ES-I3 (cell line): ENCODE data around the gene D2HGDH.

ENCODE experiments used
- H3K36me3 ChIP-seq: 2 replicates; pipeline ENCODE4 v1.6.1; 2013; ENCODE audit warnings: mild to moderate bottlenecking, low read length, control low read depth, moderate library complexity; ENCODE audit not compliant: insufficient read depth
- H3K4me1 ChIP-seq: 2 replicates; pipeline ENCODE4 v1.6.1; 2013; ENCODE audit warnings: mild to moderate bottlenecking, control low read depth, low read length; ENCODE audit not compliant: insufficient read depth
- H3K9ac ChIP-seq: 2 replicates; pipeline ENCODE4 v1.6.1; 2013; ENCODE audit warnings: low read depth, mild to moderate bottlenecking, low read length, moderate library complexity
- H3K9me3 ChIP-seq: 2 replicates; pipeline ENCODE4 v1.6.1; 2013; ENCODE audit warnings: mild to moderate bottlenecking, low read length, moderate library complexity; ENCODE audit not compliant: control insufficient read depth, insufficient read depth

Gene D2HGDH

DNA sequence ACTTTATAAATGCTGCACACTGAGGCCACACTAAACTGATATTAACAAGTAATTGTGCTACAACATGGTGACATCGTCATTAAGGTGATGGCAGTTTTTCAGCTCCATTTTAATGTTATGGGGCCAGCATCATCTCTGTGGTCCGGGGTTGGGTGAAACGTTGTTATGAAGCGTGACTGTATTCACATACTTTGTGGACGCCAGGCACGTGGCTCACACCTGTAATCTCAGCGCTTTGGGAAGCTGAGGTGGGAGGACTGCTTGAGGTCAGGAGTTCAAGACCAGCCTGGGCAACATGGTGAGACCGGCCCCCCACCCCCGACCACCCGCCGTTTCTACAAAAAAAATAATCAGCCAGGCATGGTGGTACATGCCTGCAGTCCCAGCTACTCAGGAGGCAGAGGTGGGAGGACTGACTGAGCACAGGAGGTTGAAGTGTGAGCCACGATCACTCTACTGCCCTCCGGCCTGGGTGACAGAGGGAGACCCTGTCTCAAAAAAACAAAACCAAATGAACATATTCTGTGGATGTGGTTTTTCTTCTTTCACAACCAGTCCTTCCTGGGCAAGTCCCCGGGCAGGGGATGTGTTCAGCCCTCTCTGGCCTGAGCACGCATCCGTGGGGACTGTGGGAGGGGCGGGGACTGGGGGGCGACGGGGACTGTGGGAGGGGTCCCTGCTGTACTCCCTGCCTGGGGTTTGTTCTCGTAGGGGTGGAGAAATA lies 29.3 kb downstream of the D2HGDH start:
- Histone ChIP-seq H3K9ac (no peak overlapping the region), H3K9me3 (0 out of 2 replicates have a peak, but pooled peaks cover 3% of the 10 kb centered on the region), H3K4me1 (no peaks in the 10 kb centered on the region), H3K36me3 (no peaks in the 10 kb centered on the region)

DNA sequence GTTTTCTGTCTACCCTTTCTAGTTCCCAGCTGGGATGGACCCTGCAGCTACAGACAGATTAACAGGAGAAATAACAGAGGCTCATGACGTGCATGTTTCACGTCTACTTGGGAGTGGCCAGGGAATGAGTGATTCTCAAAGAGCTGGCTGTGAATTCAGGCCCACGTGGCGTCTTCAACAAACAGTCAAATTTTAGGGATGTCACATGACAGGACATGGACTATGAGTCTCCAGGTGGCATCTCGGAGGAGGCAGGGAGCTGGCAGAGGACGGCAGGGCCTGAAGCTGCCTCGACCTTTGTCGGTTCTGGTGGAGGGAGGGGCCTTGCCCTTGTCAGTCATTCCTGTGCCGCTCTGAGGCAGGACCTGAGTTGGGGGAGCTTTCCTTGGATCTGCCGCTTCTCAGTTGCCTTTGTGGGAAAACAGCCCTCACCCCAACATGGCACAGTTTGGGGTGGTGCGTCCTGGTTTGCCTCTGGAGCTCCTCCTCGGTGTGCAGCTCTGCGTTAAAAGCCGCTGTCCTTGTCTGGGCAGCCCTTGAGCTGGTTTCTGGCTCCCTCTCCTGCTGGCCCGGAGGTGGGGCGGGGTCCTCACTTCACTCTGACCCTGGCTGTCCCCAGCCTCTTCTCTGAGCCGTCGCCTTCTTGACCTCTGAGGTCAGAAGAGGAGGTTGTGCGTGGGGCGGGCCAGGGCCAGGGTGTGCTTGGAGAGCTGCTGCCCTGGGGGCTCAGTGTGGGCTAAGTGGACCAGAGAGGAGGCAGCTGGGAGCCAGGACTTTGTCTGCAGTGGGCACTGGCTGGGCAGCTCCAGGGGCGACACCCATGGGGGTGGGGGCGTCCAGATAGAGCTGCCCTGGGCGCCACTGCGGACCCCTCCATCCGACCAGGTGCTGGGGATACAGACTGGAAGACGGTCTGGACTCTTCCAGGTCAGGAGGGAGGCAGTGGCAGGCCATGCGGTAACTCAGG lies 30.1 kb downstream of the D2HGDH start:
- Histone ChIP-seq H3K4me1 (no peaks in the 10 kb centered on the region), H3K9me3 (0 out of 2 replicates have a peak, but pooled peaks cover 3% of the 10 kb centered on the region), H3K9ac (no peak overlapping the region), H3K36me3 (no peaks in the 10 kb centered on the region)

- peaks cover 11% of the 10 kb centered on the region; the same call in 1 of the 2 replicates for H3K4me1 ChIP-seq
- H3K36me3 ChIP-seq, result no peaks in the 10 kb centered on the region
- H3K9ac ChIP-seq, result no peak overlapping the region
- no peaks in the 10 kb centered on the region for H3K9me3 ChIP-seq
Measured at GRCh38 chr2:241767464-241768250, 33.2 kb downstream of the D2HGDH start.

GRCh38 chr2:241768251-241768711 lies 33.9 kb downstream of the D2HGDH start:
- Histone ChIP-seq H3K9me3 (no peaks in the 10 kb centered on the region), H3K36me3 (no peaks in the 10 kb centered on the region), H3K9ac (no peak overlapping the region), H3K4me1 (peaks cover 11% of the 10 kb centered on the region; the same call in 1 of the 2 replicates)

DNA sequence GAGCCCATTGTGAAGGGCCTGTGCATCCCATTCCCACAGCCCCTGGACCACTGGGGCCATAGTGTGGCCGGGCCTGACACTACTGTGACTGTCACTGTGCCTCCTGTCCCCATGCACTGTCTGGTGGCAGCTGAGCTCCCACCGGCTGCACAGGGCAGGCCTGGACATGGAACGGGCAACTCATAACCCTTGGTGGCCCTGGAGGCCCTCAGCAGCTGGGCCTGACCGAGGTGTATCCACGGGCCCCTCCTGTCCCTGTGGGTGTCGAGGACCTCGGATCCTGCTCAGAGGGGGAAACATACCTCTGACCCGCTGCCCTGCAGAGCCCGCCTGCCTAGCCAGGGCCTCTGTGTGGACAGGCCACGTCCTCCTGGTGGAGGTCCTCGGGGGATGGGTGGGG lies 34.4 kb downstream of the D2HGDH start:
- H3K36me3 ChIP-seq, result no peaks in the 10 kb centered on the region
- H3K4me1 ChIP-seq, result peaks cover 11% of the 10 kb centered on the region; the same call in 1 of the 2 replicates
- H3K9ac ChIP-seq, result no peak overlapping the region
- no peaks in the 10 kb centered on the region for H3K9me3 ChIP-seq

- Histone ChIP-seq H3K9me3 (no peaks in the 10 kb centered on the region), H3K9ac (no peak overlapping the region), H3K4me1 (peaks cover 11% of the 10 kb centered on the region; the same call in 1 of the 2 replicates), H3K36me3 (no peaks in the 10 kb centered on the region)
Measured at GRCh38 chr2:241769819-241770184, 35.4 kb downstream of the D2HGDH start.

- Histone ChIP-seq H3K4me1 (peaks cover 11% of the 10 kb centered on the region; the same call in 1 of the 2 replicates), H3K9me3 (no peaks in the 10 kb centered on the region), H3K9ac (no peak overlapping the region), H3K36me3 (no peaks in the 10 kb centered on the region)
Measured at GRCh38 chr2:241770185-241770935, 35.9 kb downstream of the D2HGDH start.

DNA sequence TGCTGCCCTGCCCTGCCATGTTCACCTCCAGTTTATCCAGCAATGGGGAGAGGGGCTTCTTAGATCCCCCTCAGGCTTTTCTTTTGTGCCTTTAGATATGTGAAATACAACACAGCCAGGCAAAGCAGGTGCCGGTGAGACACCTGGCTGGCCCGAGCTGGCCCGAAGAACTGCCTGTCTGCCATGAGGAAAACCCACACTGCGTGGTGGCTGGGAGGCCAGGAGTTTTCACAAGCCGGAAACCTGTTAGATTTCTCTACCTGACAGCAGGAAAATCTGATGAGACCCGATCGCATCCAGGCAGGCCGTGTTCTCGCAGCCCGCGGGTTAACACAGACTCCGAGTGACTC lies 36.5 kb downstream of the D2HGDH start:
- Histone ChIP-seq H3K4me1 (peaks cover 11% of the 10 kb centered on the region; the same call in 1 of the 2 replicates), H3K9ac (no peak overlapping the region)

DNA sequence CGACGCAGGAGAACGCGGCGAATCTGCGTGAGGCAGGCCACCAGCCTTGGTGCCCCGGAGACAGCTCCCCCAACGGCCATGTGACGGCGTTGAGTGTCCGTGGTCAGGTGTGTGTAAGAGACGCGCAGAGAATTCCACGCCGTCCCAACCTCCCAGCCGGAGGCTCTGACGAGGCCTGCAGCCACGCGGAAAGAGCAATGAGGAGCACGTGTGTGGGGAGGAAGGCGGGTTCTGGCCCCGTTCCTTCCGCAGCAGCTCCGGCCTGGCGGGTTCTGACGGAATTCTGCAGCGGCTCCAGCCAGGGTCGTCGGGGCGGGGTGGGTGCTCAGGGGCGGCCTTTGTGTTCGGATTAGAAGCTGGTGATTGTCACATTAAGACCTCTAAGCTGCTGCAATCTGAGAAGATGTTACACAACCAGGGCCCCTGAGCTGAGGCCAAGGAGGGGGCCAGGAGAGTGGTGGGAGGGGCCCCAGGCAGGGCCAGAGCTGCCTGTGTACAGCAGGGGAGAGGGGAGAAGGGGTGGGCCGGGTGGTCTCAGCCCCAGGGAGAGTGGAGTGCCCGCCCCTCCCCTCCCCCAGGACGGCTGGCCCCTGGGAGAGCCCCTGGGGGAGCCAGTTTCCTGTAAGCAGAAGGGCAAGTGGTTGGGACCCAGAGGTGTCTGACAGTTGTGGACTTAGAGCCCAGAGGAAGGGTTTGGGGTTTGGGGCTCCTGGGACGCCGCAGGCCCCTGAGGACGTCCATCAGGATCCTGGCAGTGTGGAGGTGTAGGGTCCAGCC lies 37.0 kb downstream of the D2HGDH start:
- Histone ChIP-seq H3K9me3 (no peaks in the 10 kb centered on the region), H3K4me1 (peaks cover 15% of the 10 kb centered on the region; the same call in 1 of the 2 replicates), H3K9ac (no peak overlapping the region), H3K36me3 (no peaks in the 10 kb centered on the region)

More for the DNA sequence above, 36.5 kb downstream of the D2HGDH start:
- H3K9me3 ChIP-seq, result no peaks in the 10 kb centered on the region
- no peaks in the 10 kb centered on the region for H3K36me3 ChIP-seq

DNA sequence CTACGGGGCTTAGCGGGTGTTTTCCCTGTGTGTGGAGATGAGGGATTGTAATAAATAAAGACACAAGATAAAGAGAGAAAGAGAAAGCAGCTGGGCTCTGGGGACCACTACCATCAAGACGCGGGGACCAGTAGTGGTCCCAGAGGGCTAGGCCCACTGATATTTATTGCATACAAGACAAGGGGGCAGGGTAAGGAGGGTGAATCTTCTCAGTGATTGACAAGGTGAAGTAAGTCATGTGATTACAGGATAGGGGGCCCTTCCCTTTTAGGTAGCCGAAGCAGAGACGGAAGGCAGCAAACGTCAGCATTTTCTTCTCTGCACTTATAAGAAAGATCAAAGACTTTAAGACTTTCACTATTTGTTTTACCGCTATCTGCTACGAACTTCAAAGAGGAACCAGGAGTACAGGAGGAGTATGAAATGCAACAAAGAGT lies 37.7 kb downstream of the D2HGDH start:
- Histone ChIP-seq H3K9ac (no peak overlapping the region), H3K4me1 (peaks cover 19% of the 10 kb centered on the region; the same call in 1 of the 2 replicates), H3K36me3 (no peaks in the 10 kb centered on the region), H3K9me3 (no peaks in the 10 kb centered on the region)

DNA sequence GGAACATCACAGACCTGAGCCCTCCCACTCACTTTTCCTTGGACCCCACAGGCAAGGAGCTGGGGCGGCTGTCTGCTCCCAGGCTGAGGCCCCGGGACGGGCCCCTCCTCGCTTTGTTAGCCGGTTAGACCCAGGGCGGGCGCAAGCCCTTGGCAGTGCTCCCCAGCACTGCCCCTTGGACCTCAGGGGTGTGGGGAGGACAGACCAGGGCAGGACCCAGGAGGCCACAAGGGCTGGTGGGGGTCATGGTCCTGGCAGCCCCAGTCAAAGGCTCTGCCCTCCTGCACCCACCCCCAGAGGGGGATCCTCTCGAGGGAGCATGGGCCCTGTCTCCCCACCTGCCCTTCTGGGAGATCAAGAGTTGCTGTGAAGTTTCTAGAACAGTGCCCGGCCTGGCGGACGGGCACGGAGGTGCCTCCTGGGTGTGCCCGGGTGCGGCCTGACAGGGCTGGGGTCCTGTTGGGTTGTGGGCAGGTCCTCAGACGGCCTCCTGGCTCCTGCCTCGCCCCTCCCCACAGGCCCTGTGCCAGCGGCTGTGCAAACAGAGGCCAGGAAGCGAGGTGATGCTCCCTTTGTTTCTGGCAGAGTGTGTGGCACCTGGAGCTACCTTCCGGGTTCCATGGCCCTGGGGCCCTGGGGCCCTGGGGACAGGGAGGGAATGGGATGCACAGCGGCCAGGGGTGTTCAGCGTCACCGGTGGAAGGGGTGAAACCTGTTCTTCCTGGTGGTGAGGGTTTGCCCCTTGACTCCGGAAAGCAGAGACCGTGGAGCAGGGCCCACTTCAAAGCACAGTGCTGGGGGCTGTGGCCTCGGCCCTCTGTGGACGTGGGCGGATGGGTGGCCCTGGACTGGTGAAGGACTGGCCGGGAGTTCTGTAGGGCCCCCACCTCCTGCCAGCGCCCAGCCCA lies 39.3 kb downstream of the D2HGDH start:
- H3K9me3 ChIP-seq, result no peaks in the 10 kb centered on the region
- no peak overlapping the region for H3K9ac ChIP-seq
- peaks cover 29% of the 10 kb centered on the region; the same call in 1 of the 2 replicates for H3K4me1 ChIP-seq
- H3K36me3 ChIP-seq, result no peaks in the 10 kb centered on the region
